ENCODE measurements around the gene PSD2. TPM values are rescaled to one million over a fixed set of nuclear protein-coding genes. Genes with fewer than 3 reads are reported as not detected.
A peak's percentile ranks its signal among the peaks of the same experiment; 100 is the strongest.

PSD2 gene
- total RNA-seq, 1 donor from 2014 or later = 0.15 TPM

DNA sequence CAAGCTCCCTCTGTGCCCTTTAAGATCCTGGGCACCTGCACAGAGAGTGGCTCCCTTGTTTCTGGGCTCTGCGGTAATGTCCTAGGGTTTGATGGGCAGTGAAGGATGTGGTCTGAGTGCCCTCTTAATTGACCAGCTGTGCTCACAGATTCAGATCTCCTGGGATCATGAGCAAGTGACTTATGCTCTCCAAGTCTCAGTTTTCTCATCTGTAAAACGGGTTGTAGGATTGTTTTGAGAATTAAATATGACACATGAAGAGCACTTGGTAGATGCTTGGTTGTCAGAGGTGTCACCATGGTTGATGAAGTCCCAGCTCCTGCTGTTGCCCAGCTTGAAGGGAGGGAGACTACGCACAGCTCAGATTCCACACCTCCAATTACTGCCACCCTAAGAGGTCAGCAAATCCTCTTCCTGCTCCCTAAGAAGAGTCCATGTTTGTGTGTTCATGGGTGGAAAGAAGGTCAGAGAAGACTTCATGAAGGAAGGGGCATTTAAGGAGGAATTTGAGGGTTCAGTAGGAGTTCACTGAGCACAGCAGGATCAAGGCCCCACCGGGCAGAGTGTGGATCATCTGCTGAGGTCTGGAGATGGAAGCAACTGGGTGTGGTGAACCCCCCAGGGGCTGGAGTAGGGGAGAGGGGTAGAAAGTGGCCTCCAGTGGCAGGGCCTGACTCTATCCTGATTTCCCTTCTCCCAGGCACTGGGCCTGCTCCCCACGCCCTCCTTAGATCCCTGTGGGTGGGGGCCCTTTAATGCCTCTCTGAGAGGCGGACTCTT is 1.4 kb upstream of the PSD2 start:
- Mint-ChIP-seq H3K36me3 (ENCODE audit: low read depth, unreplicated experiment) (peaks cover 12% of the 10 kb centered on the region), H3K27ac (ENCODE audit: unreplicated experiment) (peak overlapping the region; percentile 84), H3K4me3 (ENCODE audit: unreplicated experiment) (peak overlapping the region; percentile 71), H3K4me1 (ENCODE audit: unreplicated experiment) (no peaks in the 10 kb centered on the region), H3K27me3 (ENCODE audit: unreplicated experiment) (peaks cover 16% of the 10 kb centered on the region), H3K9me3 (ENCODE audit: unreplicated experiment) (no peaks in the 10 kb centered on the region)
- no peak for TF ChIP-seq CTCF (IDR thresholded peaks at IDR 0.05; ENCODE audit: unreplicated experiment)
- DNase-seq (ENCODE audit: low spot score) = no peak

DNA sequence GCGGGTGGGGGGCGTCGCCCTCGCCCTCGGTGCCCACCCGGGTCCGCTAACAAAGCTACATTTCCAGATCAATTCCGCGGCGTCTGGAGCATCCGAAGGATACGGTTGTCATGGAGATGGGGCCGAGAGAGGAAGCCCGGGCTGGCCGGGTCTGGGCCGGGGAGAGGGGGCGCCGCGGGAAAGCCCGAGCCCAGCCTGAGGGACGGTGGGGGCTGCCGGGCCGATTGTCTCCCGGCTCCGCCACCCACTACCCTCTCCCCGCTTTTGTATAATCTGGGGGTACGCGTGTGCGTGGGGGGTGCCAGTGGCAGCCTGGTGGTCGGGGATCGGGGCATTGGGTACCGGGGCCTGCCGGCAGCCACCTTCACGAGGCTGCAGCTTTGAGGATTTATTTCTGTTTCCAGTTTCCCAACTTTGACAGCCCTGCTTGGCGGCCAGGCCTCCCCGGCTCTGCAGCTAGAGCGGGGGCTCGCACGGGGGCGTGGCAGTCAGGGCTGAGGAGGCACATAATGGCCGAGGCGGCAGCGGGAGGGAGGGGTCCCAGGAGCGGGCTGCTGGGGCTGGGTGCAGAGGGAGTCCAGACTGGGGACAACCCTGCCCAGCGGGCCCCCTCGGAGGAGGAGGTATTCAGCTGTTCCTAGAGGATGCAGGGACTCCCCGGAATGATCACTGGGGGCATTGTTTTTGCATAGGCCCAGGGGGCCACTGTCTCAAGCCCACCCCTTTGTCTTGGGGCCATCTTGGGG is 626 bp downstream of the PSD2 start:
- Mint-ChIP-seq H3K4me3 (ENCODE audit: unreplicated experiment) (no peak overlapping the region), H3K9me3 (ENCODE audit: unreplicated experiment) (no peaks in the 10 kb centered on the region), H3K27ac (ENCODE audit: unreplicated experiment) (no peak overlapping the region), H3K4me1 (ENCODE audit: unreplicated experiment) (peaks cover 2% of the 10 kb centered on the region), H3K36me3 (ENCODE audit: low read depth, unreplicated experiment) (peaks cover 12% of the 10 kb centered on the region), H3K27me3 (ENCODE audit: unreplicated experiment) (peaks cover 18% of the 10 kb centered on the region)
- no peak for DNase-seq (ENCODE audit: low spot score)
- TF ChIP-seq CTCF (IDR thresholded peaks at IDR 0.05; ENCODE audit: unreplicated experiment) = no peak

GRCh38 chr5:139797335-139797734 is 1.7 kb downstream of the PSD2 start:
- Mint-ChIP-seq H3K4me1 (ENCODE audit: unreplicated experiment) (peaks cover 6% of the 10 kb centered on the region), H3K9me3 (ENCODE audit: unreplicated experiment) (no peaks in the 10 kb centered on the region), H3K36me3 (ENCODE audit: low read depth, unreplicated experiment) (peaks cover 12% of the 10 kb centered on the region), H3K27me3 (ENCODE audit: unreplicated experiment) (peaks cover 18% of the 10 kb centered on the region), H3K27ac (ENCODE audit: unreplicated experiment) (no peak overlapping the region), H3K4me3 (ENCODE audit: unreplicated experiment) (no peak overlapping the region)
- TF ChIP-seq CTCF (IDR thresholded peaks at IDR 0.05; ENCODE audit: unreplicated experiment) = no peak
- no peak for DNase-seq (ENCODE audit: low spot score)

DNA sequence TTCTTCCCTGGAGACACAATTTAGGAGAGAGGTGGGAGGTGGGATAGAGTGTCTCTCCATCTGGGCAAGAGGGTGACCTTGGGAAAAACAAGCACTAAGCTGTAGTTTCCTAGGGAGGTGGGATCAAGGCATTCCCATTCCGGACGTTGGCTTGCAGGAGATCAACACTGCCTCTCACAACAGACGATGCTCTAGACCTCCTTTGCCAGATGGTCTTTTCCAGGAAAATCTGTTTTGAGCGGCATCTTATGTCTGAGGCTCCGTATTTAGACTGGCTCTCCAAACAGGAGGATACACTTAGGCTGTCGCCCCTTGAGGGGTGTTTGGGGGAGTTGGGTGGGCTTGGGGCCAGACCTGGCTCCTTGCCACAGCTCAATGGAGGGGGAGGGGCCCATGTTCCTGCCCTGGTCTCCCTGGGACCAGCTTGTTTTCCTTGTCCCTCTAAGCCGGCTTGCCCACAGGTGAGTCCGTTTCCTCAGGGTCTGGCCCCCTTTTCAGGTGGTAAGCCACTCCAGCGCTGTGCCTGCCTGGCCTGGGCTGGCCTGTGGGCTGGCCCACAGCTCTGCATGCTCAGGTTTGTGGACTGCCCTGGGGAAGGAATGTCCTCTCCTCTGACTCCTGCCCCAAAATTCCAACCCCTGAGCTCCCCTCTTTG is 2.4 kb downstream of the PSD2 start:
- peaks cover 12% of the 10 kb centered on the region for H3K36me3 Mint-ChIP-seq (ENCODE audit: low read depth, unreplicated experiment)
- TF ChIP-seq CTCF (IDR thresholded peaks at IDR 0.05; ENCODE audit: unreplicated experiment) = no peak
- H3K4me1 Mint-ChIP-seq (ENCODE audit: unreplicated experiment) = peaks cover 6% of the 10 kb centered on the region
- peaks cover 22% of the 10 kb centered on the region for H3K27me3 Mint-ChIP-seq (ENCODE audit: unreplicated experiment)
- H3K27ac Mint-ChIP-seq (ENCODE audit: unreplicated experiment) = no peak overlapping the region
- H3K9me3 Mint-ChIP-seq (ENCODE audit: unreplicated experiment) = no peaks in the 10 kb centered on the region
- peak overlapping the region; percentile 10 for H3K4me3 Mint-ChIP-seq (ENCODE audit: unreplicated experiment)
- DNase-seq (ENCODE audit: low spot score) = no peak

Data from endothelial cell (in vitro differentiated cells).